ENCODE results near the gene TLK2.
A peak's percentile ranks its signal among the peaks of the same experiment; 100 is the strongest.

Gene TLK2

GRCh38 chr17:62652251-62653001 lies 173.8 kb downstream of the TLK2 start:
- peak overlapping the region; percentile 33; the same call in 1 of the 2 replicates for H2AFZ ChIP-seq (ENCODE audit: low read depth, low read length)

GRCh38 chr17:62653002-62653825 lies 174.6 kb downstream of the TLK2 start:
- peak overlapping the region; percentile 94 for H3K27ac ChIP-seq (ENCODE audit: low read length)
- no peak overlapping the region for H2AFZ ChIP-seq (ENCODE audit: low read depth, low read length)
- H3K27me3 ChIP-seq (ENCODE audit: low read depth, low read length), result no peaks in the 10 kb centered on the region
- H3K79me2 ChIP-seq (ENCODE audit: low read length), result no peaks in the 10 kb centered on the region
- H3K4me2 ChIP-seq (ENCODE audit: low read length), result peak overlapping the region; percentile 99
- H3K9ac ChIP-seq (ENCODE audit: low read length), result peak overlapping the region; percentile 98
- H3K4me1 ChIP-seq (ENCODE audit: low read length), result peaks cover 30% of the 10 kb centered on the region
- H3K36me3 ChIP-seq (replicated peaks; ENCODE audit: low read depth, low read length), result no peaks in the 10 kb centered on the region
- peak overlapping the region; percentile 91 for H3K4me3 ChIP-seq (ENCODE audit: low read length)
- no peak for TF ChIP-seq CTCF (IDR thresholded peaks at IDR 0.05; ENCODE audit: low read depth, low read length)
- 0 out of 2 replicates have a peak, but pooled peaks have one; percentile 24 for TF ChIP-seq EZH2phosphoT487 (IDR thresholded peaks at IDR 0.05; ENCODE audit: low read depth)
- H3K9me3 ChIP-seq (ENCODE audit: insufficient read depth, low read length), result no peaks in the 10 kb centered on the region
- 0 out of 2 replicates have a peak, but pooled peaks cover 4% of the 10 kb centered on the region for H4K20me1 ChIP-seq (ENCODE audit: insufficient read depth, low read length)

More at GRCh38 chr17:62652251-62653001, 173.8 kb downstream of the TLK2 start:
- peak overlapping the region; percentile 91 for H3K4me3 ChIP-seq (ENCODE audit: low read length)
- H3K36me3 ChIP-seq (replicated peaks; ENCODE audit: low read depth, low read length), result no peaks in the 10 kb centered on the region
- H4K20me1 ChIP-seq (ENCODE audit: insufficient read depth, low read length), result 0 out of 2 replicates have a peak, but pooled peaks cover 4% of the 10 kb centered on the region
- peak overlapping the region; percentile 94 for H3K27ac ChIP-seq (ENCODE audit: low read length)
- peak overlapping the region; percentile 98 for H3K9ac ChIP-seq (ENCODE audit: low read length)
- TF ChIP-seq EZH2phosphoT487 (IDR thresholded peaks at IDR 0.05; ENCODE audit: low read depth) (no peak), CTCF (IDR thresholded peaks at IDR 0.05; ENCODE audit: low read depth, low read length) (no peak)
- no peaks in the 10 kb centered on the region for H3K79me2 ChIP-seq (ENCODE audit: low read length)
- peaks cover 30% of the 10 kb centered on the region for H3K4me1 ChIP-seq (ENCODE audit: low read length)
- no peaks in the 10 kb centered on the region for H3K9me3 ChIP-seq (ENCODE audit: insufficient read depth, low read length)
- H3K27me3 ChIP-seq (ENCODE audit: low read depth, low read length), result no peaks in the 10 kb centered on the region
- peak overlapping the region; percentile 99 for H3K4me2 ChIP-seq (ENCODE audit: low read length)

GRCh38 chr17:62653826-62654761 lies 175.5 kb downstream of the TLK2 start:
- Histone ChIP-seq H3K27ac (ENCODE audit: low read length) (peak overlapping the region; percentile 94), H3K9ac (ENCODE audit: low read length) (peak overlapping the region; percentile 25; the same call in 1 of the 2 replicates), H2AFZ (ENCODE audit: low read depth, low read length) (no peak overlapping the region), H3K4me2 (ENCODE audit: low read length) (peak overlapping the region; percentile 99), H3K36me3 (replicated peaks; ENCODE audit: low read depth, low read length) (no peaks in the 10 kb centered on the region), H3K4me1 (ENCODE audit: low read length) (peaks cover 30% of the 10 kb centered on the region), H3K9me3 (ENCODE audit: insufficient read depth, low read length) (no peaks in the 10 kb centered on the region), H3K27me3 (ENCODE audit: low read depth, low read length) (no peaks in the 10 kb centered on the region), H3K79me2 (ENCODE audit: low read length) (no peaks in the 10 kb centered on the region), H4K20me1 (ENCODE audit: insufficient read depth, low read length) (0 out of 2 replicates have a peak, but pooled peaks cover 4% of the 10 kb centered on the region), H3K4me3 (ENCODE audit: low read length) (peak overlapping the region; percentile 41)
- TF ChIP-seq EZH2phosphoT487 (IDR thresholded peaks at IDR 0.05; ENCODE audit: low read depth) (no peak), CTCF (IDR thresholded peaks at IDR 0.05; ENCODE audit: low read depth, low read length) (no peak)
